Measurements from ENCODE around the gene BAAT. TPM values are rescaled to one million over a fixed set of nuclear protein-coding genes. Genes with fewer than 3 reads are reported as not detected.
A peak's percentile ranks its signal among the peaks of the same experiment; 100 is the strongest.

The BAAT gene
- total and polyA plus RNA-seq, 2 of the 13 experiments (the other 11 are each of a cell fraction or from before 2014, with no cell fraction given), result 0.71 to 7.9 TPM

DNA sequence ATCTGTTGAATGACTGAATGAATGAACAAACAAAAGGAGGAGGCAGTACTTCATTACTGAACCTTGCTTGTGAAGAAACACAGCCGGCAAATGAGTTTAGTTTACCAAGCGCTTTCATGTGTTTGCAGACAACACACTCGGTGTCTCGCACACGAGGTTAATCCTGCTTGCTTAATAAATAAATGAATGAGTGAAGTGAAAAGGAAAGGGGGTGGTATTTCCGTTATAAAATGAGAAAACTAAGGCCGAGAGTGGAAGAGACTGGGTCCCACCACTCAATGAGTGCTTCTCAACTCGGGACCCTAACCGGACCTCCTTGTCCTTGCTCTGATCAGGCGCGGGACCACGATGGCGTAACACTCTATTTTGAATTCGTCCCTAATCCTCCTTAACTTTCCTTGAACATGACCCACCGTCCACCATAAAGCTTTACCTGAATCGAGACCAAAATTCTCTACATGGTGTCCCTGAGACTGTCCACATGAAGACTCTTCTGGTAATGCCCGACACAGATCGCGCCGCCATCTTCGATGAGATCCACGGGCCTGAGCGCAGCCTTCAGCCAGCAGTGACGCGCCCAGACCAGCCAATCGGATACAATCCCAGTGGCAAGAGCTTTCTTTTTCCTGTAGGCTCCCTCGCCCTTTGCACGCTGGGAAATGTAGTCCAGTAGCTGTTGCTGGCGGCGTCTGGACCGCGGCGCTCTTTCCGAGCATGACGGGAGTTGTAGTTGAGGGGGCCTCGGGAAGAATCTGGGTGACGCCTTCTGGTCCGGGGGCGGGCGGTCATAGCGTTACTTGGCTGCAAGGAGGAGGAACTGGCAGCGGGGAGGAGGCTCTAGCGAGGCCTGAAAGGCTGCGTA lies 13.5 kb upstream of the BAAT start, which contains the start of the genes MRPL50 and ZNF189 (continued):
- TF ChIP-seq MLXIP (CRISPR knock-in tag; IDR thresholded peaks at IDR 0.05; ENCODE audit: borderline replicate concordance) (0 out of 2 replicates have a peak, but pooled peaks have one; percentile 45), BRF2 (CRISPR knock-in tag; IDR thresholded peaks at IDR 0.05) (peak; percentile 93), CREB1 (IDR thresholded peaks at IDR 0.05) (peak; percentile 92), CREB1 (CRISPR knock-in tag; IDR thresholded peaks at IDR 0.05) (peak; percentile 98), GTF2F1 (IDR thresholded peaks at IDR 0.05; ENCODE audit: low read length) (0 out of 2 replicates have a peak, but pooled peaks have one; percentile 56), BRD4 (CRISPR knock-in tag; IDR thresholded peaks at IDR 0.05) (peak; percentile 78; the same call in 1 of the 2 replicates), ZFYVE20 (CRISPR knock-in tag; IDR thresholded peaks at IDR 0.05; ENCODE audit: borderline replicate concordance, low read depth) (no peak), ZZZ3 (CRISPR knock-in tag; IDR thresholded peaks at IDR 0.05; ENCODE audit: borderline replicate concordance) (no peak; the same call in 1 of the 2 replicates), YEATS4 (CRISPR knock-in tag; IDR thresholded peaks at IDR 0.05; ENCODE audit: borderline replicate concordance) (peak; percentile 76; the same call in 1 of the 2 replicates), TBX2 (CRISPR knock-in tag; IDR thresholded peaks at IDR 0.05; ENCODE audit: borderline replicate concordance) (peak; percentile 77), ZNF816 (CRISPR knock-in tag; IDR thresholded peaks at IDR 0.05; ENCODE audit: borderline replicate concordance) (0 out of 2 replicates have a peak, but pooled peaks have one; percentile 60), ZNF83 (CRISPR knock-in tag; IDR thresholded peaks at IDR 0.05; ENCODE audit: borderline replicate concordance) (no peak), ZNF850 (CRISPR knock-in tag; conservative IDR thresholded peaks at IDR 0.05) (no peak), POLR2G (IDR thresholded peaks at IDR 0.05; ENCODE audit: low read depth, low read length) (peak; percentile 99), IRF9 (CRISPR knock-in tag; IDR thresholded peaks at IDR 0.05; ENCODE audit: borderline replicate concordance) (peak; percentile 55; the same call in 1 of the 2 replicates), ZNF331 (CRISPR knock-in tag; IDR thresholded peaks at IDR 0.05) (no peak), ZNF510 (CRISPR knock-in tag; IDR thresholded peaks at IDR 0.05; ENCODE audit: low read depth) (peak; percentile 41; the same call in 1 of the 2 replicates)
- TF ChIP-seq, protein P1, sequence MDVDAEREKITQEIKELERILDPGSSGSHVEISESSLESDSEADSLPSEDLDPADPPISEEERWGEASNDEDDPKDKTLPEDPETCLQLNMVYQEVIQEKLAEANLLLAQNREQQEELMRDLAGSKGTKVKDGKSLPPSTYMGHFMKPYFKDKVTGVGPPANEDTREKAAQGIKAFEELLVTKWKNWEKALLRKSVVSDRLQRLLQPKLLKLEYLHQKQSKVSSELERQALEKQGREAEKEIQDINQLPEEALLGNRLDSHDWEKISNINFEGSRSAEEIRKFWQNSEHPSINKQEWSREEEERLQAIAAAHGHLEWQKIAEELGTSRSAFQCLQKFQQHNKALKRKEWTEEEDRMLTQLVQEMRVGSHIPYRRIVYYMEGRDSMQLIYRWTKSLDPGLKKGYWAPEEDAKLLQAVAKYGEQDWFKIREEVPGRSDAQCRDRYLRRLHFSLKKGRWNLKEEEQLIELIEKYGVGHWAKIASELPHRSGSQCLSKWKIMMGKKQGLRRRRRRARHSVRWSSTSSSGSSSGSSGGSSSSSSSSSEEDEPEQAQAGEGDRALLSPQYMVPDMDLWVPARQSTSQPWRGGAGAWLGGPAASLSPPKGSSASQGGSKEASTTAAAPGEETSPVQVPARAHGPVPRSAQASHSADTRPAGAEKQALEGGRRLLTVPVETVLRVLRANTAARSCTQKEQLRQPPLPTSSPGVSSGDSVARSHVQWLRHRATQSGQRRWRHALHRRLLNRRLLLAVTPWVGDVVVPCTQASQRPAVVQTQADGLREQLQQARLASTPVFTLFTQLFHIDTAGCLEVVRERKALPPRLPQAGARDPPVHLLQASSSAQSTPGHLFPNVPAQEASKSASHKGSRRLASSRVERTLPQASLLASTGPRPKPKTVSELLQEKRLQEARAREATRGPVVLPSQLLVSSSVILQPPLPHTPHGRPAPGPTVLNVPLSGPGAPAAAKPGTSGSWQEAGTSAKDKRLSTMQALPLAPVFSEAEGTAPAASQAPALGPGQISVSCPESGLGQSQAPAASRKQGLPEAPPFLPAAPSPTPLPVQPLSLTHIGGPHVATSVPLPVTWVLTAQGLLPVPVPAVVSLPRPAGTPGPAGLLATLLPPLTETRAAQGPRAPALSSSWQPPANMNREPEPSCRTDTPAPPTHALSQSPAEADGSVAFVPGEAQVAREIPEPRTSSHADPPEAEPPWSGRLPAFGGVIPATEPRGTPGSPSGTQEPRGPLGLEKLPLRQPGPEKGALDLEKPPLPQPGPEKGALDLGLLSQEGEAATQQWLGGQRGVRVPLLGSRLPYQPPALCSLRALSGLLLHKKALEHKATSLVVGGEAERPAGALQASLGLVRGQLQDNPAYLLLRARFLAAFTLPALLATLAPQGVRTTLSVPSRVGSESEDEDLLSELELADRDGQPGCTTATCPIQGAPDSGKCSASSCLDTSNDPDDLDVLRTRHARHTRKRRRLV (CRISPR knock-in tag; IDR thresholded peaks at IDR 0.05), result no peak

Measured in HepG2 (cell line).